GM18868 (cell line): ENCODE results near the gene KLHL26.

ENCODE experiments used
- ATAC-seq: cut with Tn5 transposase; IDR thresholded peaks from one replicate; pipeline ENCODE4 v1.9.1; 2021; ENCODE audit warnings: mild to moderate bottlenecking, moderate library complexity; ENCODE audit not compliant: unreplicated experiment

The KLHL26 gene

GRCh38 chr19:18712981-18713380 lies 76.2 kb downstream of the KLHL26 start:
- ATAC-seq: no peak

GRCh38 chr19:18713550-18714117 lies 76.8 kb downstream of the KLHL26 start:
- ATAC-seq: no peak

DNA sequence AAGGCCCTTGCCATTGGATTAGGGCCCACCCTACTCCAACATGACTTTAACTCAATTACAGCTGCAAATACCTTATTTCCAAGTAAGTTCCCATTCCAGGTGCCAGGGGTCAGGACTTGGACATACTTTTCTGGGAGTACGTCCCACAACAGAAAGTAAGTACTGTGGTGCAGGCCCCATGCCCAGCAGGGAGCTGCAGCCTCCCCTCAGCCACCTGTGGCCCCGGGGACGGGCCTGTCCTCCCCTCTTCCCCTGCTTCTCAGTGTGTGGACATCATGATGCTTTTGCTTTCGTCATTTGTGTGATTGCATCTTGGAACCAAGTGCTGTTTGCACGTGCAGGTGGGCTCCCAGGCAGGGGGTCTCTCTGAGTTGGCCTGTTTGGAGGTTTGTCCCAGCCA lies 78.6 kb downstream of the KLHL26 start:
- ATAC-seq: no peak

- no peak for ATAC-seq
Measured at GRCh38 chr19:18716857-18717256, 80.0 kb downstream of the KLHL26 start.

DNA sequence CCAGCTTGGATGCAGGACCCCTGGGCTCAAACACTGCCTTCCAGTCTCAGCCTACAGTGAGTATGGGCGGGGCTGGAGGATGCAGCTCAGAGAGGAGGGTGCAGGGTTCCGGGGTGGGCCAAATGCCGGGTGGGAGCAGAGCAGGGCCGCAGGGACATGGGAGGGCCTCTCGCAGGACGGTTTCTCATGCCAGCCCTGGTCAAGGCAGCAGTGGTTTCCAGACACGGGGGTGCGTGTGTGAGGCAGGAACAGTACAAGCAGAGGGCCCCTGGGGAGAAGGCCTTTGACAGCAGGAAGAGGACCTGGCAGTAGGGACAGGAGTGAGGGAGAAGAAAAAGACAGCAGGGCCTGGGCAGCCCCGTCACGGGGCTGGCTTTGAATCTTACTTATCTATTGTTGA lies 80.8 kb downstream of the KLHL26 start:
- no peak for ATAC-seq

DNA sequence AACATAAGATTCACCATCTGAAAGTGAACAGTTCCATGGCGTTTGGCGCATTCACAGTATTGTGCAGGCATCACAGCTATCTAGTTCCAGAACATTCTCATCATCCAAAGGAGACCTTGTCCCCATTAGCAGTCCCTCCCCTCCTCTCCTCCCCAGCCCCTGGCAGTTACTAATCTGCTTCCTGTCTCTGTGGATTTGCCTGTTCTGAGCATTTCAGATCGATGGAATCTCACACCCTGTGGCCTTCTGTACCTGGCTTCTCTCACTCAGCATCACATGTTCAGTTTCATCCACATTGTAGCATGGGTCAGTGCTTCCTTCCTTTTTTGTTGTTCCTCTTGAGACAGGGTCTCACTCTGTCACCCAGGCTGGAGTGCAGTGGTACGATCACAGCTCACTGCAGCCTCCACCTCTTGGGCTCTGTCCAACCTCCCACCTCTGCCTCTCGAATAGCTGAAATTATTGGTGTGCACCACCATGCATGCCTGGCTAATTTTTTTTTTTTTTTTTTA lies 81.2 kb downstream of the KLHL26 start:
- ATAC-seq: no peak

- no peak for ATAC-seq
Measured at GRCh38 chr19:18718846-18719458, 82.1 kb downstream of the KLHL26 start.

- ATAC-seq: no peak
Measured at GRCh38 chr19:18719541-18719940, 82.7 kb downstream of the KLHL26 start.
